GM23338 (cell line): ENCODE data around the gene ADRB2.

Experiments
- CREB1 ChIP-seq: fragments of 250-450 bp; sonication (Bioruptor Pico); IDR thresholded peaks from 2 replicates; pipeline ENCODE4 v1.5.0; 2020; ENCODE audit warnings: low read depth, mild to moderate bottlenecking, moderate library complexity
- EZH2 ChIP-seq: fragments of 200-600 bp; sonication (generic); IDR thresholded peaks from one replicate; pipeline ENCODE4 v1.8.0; 2017; ENCODE audit warnings: antibody characterized with exemption, mild to moderate bottlenecking, low read depth; ENCODE audit not compliant: unreplicated experiment
- EZH2phosphoT487 ChIP-seq: fragments of 200-600 bp; sonication (generic); IDR thresholded peaks from one replicate; pipeline ENCODE4 v1.8.1; 2018; ENCODE audit warnings: antibody characterized with exemption; ENCODE audit not compliant: unreplicated experiment
- POLR2AphosphoS5 ChIP-seq: IDR thresholded peaks from 2 replicates; pipeline ENCODE4 v1.6.1; 2016; ENCODE audit warnings: antibody characterized with exemption, low read depth
- ZNF331 ChIP-seq: fragments of 250-450 bp; sonication (Bioruptor Pico); IDR thresholded peaks from 2 replicates; pipeline ENCODE4 v1.5.0; 2020; ENCODE audit warnings: low read depth, mild to moderate bottlenecking, moderate library complexity
- TF ChIP-seq, protein P1 (sequence below): IDR thresholded peaks from one replicate; pipeline ENCODE4 v1.6.1; 2018; ENCODE audit warnings: antibody characterized with exemption; ENCODE audit not compliant: unreplicated experiment
- TF ChIP-seq, protein P2 (sequence below): IDR thresholded peaks from 2 replicates; pipeline ENCODE4 v1.6.1; 2016; ENCODE audit warnings: antibody characterized with exemption

DNA sequence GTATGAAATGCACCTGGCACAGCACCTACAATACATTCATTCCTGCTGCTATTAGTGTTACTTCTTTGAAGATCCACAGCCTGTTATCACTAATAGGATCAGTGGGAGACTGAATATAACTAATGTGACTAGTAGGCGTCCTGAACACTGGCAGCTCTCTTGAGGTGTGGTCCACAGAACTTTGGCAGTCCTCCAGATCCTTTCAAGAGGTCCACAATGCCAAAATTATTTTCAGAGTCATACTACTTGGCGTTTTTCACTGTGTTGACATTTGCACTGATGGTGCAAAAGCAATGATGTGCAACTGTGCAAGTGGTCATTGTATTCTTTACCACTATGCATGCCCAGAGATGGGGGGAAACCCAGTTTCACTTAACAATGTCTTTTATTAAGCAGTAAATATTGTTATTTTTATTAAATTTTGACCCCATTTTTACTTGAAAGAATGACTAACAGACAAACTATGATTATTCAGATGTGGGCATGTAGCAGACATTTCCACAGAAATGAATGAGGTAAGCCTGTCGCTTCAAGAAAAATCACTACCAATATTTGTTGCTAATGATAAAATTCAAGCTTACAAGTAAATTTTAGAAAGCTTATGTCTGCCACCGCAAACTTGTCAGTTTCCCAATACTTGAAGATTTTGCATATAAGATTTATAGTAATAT, 48.9 kb downstream of the ADRB2 start:
- TF ChIP-seq POLR2AphosphoS5, result no peak
- no peak for TF ChIP-seq CREB1 (CRISPR knock-in tag)
- TF ChIP-seq ZNF331 (CRISPR knock-in tag), result no peak
- TF ChIP-seq, protein P1, sequence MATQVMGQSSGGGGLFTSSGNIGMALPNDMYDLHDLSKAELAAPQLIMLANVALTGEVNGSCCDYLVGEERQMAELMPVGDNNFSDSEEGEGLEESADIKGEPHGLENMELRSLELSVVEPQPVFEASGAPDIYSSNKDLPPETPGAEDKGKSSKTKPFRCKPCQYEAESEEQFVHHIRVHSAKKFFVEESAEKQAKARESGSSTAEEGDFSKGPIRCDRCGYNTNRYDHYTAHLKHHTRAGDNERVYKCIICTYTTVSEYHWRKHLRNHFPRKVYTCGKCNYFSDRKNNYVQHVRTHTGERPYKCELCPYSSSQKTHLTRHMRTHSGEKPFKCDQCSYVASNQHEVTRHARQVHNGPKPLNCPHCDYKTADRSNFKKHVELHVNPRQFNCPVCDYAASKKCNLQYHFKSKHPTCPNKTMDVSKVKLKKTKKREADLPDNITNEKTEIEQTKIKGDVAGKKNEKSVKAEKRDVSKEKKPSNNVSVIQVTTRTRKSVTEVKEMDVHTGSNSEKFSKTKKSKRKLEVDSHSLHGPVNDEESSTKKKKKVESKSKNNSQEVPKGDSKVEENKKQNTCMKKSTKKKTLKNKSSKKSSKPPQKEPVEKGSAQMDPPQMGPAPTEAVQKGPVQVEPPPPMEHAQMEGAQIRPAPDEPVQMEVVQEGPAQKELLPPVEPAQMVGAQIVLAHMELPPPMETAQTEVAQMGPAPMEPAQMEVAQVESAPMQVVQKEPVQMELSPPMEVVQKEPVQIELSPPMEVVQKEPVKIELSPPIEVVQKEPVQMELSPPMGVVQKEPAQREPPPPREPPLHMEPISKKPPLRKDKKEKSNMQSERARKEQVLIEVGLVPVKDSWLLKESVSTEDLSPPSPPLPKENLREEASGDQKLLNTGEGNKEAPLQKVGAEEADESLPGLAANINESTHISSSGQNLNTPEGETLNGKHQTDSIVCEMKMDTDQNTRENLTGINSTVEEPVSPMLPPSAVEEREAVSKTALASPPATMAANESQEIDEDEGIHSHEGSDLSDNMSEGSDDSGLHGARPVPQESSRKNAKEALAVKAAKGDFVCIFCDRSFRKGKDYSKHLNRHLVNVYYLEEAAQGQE, result no peak
- TF ChIP-seq, protein P2, sequence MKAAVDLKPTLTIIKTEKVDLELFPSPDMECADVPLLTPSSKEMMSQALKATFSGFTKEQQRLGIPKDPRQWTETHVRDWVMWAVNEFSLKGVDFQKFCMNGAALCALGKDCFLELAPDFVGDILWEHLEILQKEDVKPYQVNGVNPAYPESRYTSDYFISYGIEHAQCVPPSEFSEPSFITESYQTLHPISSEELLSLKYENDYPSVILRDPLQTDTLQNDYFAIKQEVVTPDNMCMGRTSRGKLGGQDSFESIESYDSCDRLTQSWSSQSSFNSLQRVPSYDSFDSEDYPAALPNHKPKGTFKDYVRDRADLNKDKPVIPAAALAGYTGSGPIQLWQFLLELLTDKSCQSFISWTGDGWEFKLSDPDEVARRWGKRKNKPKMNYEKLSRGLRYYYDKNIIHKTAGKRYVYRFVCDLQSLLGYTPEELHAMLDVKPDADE, result no peak
- no peak for TF ChIP-seq EZH2
- TF ChIP-seq EZH2phosphoT487, result no peak
